Fibroblast of lung (primary cell): ENCODE results near the gene CRACR2A. TPM values are rescaled to one million over a fixed set of nuclear protein-coding genes. Genes with fewer than 3 reads are reported as not detected.

Source experiments
- DNase-seq, 2 donors: peaks; one replicate each; pipeline versions ENCODE4 v3.0.0 to v3.0.0-alpha.2; 2010; ENCODE audit warnings: low read depth in 2 of 2
- H2AFZ ChIP-seq: 2 replicates; pipeline ENCODE4 v1.5.1; 2012; ENCODE audit warnings: low read length, control low read depth, inconsistent platforms
- H3K27ac ChIP-seq: 2 replicates; pipeline ENCODE4 v1.5.1; 2011; ENCODE audit warnings: low read length, control low read depth; ENCODE audit not compliant: insufficient read depth
- H3K27me3 ChIP-seq: 2 replicates; pipeline ENCODE4 v1.5.1; 2011; ENCODE audit warnings: mild to moderate bottlenecking, low read length; ENCODE audit not compliant: control insufficient read depth, insufficient read depth
- H3K36me3 ChIP-seq: 2 replicates; pipeline ENCODE4 v1.5.1; 2011; ENCODE audit warnings: low read length; ENCODE audit not compliant: control insufficient read depth, insufficient read depth
- H3K4me1 ChIP-seq: 2 replicates; pipeline ENCODE4 v1.5.1; 2011; ENCODE audit warnings: low read length; ENCODE audit not compliant: control insufficient read depth, insufficient read depth; ENCODE audit errors: extremely low read depth
- H3K4me2 ChIP-seq: 2 replicates; pipeline ENCODE4 v1.5.1; 2011; ENCODE audit warnings: low read length, control low read depth; ENCODE audit not compliant: insufficient read depth; ENCODE audit errors: extremely low read depth
- H3K4me3 ChIP-seq, 4 experiments: fragments of 200-600 bp in 1 of 4; sonication (generic) in 1 of 4; replicated peaks in 1 of 4; 2 replicates each; pipeline ENCODE4 v1.5.1; 2011 to 2016; ENCODE audit warnings: low read length in 4 of 4, low read depth in 3 of 4, mild to moderate bottlenecking in 3 of 4, control low read depth in 2 of 4, inconsistent platforms in 1 of 4, mixed read lengths in 1 of 4; ENCODE audit not compliant: insufficient read depth in 1 of 4; ENCODE audit errors: control extremely low read depth in 1 of 4
- H3K79me2 ChIP-seq: 2 replicates; pipeline ENCODE4 v1.5.1; 2012; ENCODE audit warnings: mild to moderate bottlenecking, low read length, inconsistent platforms; ENCODE audit not compliant: control insufficient read depth, insufficient read depth
- H3K9ac ChIP-seq: 2 replicates; pipeline ENCODE4 v1.5.1; 2011; ENCODE audit warnings: mild to moderate bottlenecking, low read length, control low read depth; ENCODE audit not compliant: insufficient read depth
- H3K9me3 ChIP-seq: 2 replicates; pipeline ENCODE4 v1.5.1; 2012; ENCODE audit warnings: low read depth, low read length; ENCODE audit not compliant: control insufficient read depth, insufficient read depth
- H4K20me1 ChIP-seq: 2 replicates; pipeline ENCODE4 v1.5.1; 2011; ENCODE audit warnings: low read length; ENCODE audit not compliant: control insufficient read depth, insufficient read depth; ENCODE audit errors: extremely low read depth
- EZH2 ChIP-seq: IDR thresholded peaks from 2 replicates; pipeline ENCODE4 v1.5.1; 2012; ENCODE audit warnings: low read length, control low read depth, mild to moderate bottlenecking; ENCODE audit errors: missing control alignments
- polyA plus RNA-seq, 2 donors: library from polyadenylated mRNA; depleted of rRNA in 1 of 2; stranded (reverse) in 1 of 2; unstranded in 1 of 2; fragments of >200 nt; gene quantifications; 2 replicates each; pipeline ENCODE4 v1.2.1, GENCODE V29; 2011 to 2012; ENCODE audit warnings: missing spikeins in 1 of 2
- total RNA-seq: library from RNA; depleted of rRNA; stranded (reverse); fragments of >200 nt; gene quantifications from 2 replicates; pipeline ENCODE4 v1.2.1, GENCODE V29; 2014
- TF ChIP-seq, protein P1 (sequence below), 2 donors: IDR thresholded peaks in 1 of 2; conservative IDR thresholded peaks in 1 of 2; 1 replicate in 1 of 2; 2 replicates in 1 of 2; pipeline ENCODE4 v1.5.1; 2011 to 2012; ENCODE audit warnings: low read length in 2 of 2, control low read depth in 1 of 2, inconsistent platforms in 1 of 2, low read depth in 1 of 2, mild to moderate bottlenecking in 1 of 2

The CRACR2A gene
- total and polyA plus RNA-seq, 2 donors (not counting 1 experiment from before 2014, with no cell fraction given): 5.8 to 5.9 TPM

- Histone ChIP-seq H3K27me3 (no peaks in the 10 kb centered on the region), H3K36me3 (no peaks in the 10 kb centered on the region), H3K79me2 (no peaks in the 10 kb centered on the region), H3K27ac (no peak overlapping the region), H4K20me1 (no peaks in the 10 kb centered on the region), H3K4me1 (no peaks in the 10 kb centered on the region), H2AFZ (no peak overlapping the region), H3K4me3 (no peak overlapping the region), H3K9me3 (no peaks in the 10 kb centered on the region), H3K9ac (no peak overlapping the region), H3K4me2 (no peak overlapping the region)
- TF ChIP-seq EZH2: no peak
- TF ChIP-seq, protein P1, sequence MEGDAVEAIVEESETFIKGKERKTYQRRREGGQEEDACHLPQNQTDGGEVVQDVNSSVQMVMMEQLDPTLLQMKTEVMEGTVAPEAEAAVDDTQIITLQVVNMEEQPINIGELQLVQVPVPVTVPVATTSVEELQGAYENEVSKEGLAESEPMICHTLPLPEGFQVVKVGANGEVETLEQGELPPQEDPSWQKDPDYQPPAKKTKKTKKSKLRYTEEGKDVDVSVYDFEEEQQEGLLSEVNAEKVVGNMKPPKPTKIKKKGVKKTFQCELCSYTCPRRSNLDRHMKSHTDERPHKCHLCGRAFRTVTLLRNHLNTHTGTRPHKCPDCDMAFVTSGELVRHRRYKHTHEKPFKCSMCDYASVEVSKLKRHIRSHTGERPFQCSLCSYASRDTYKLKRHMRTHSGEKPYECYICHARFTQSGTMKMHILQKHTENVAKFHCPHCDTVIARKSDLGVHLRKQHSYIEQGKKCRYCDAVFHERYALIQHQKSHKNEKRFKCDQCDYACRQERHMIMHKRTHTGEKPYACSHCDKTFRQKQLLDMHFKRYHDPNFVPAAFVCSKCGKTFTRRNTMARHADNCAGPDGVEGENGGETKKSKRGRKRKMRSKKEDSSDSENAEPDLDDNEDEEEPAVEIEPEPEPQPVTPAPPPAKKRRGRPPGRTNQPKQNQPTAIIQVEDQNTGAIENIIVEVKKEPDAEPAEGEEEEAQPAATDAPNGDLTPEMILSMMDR (conservative IDR thresholded peaks at IDR 0.05 in 1 of 2, IDR thresholded peaks at IDR 0.05 in 1 of 2; ENCODE audit: low read depth in 1 of 2, low read length in 2 of 2): no peak
- DNase-seq: no peak
These were observed 67.1 kb downstream of the CRACR2A start for GRCh38 chr12:3685830-3686229.

- no peak for DNase-seq
- H3K4me2 ChIP-seq: no peak overlapping the region
These were observed 68.4 kb downstream of the CRACR2A start for GRCh38 chr12:3684449-3685051.

GRCh38 chr12:3683670-3684069 lies 69.2 kb downstream of the CRACR2A start:
- Histone ChIP-seq H3K36me3 (no peaks in the 10 kb centered on the region), H3K27ac (no peak overlapping the region), H3K9ac (no peak overlapping the region), H3K4me3 (no peak overlapping the region), H3K4me2 (no peak overlapping the region), H3K4me1 (no peaks in the 10 kb centered on the region), H4K20me1 (no peaks in the 10 kb centered on the region), H3K79me2 (no peaks in the 10 kb centered on the region), H3K9me3 (no peaks in the 10 kb centered on the region), H3K27me3 (no peaks in the 10 kb centered on the region), H2AFZ (no peak overlapping the region)
- TF ChIP-seq, protein P1 (conservative IDR thresholded peaks at IDR 0.05 in 1 of 2, IDR thresholded peaks at IDR 0.05 in 1 of 2; ENCODE audit: low read depth in 1 of 2, low read length in 2 of 2): no peak
- TF ChIP-seq EZH2: no peak
- DNase-seq: peak; percentile 22 to 27

More at GRCh38 chr12:3684449-3685051, 68.4 kb downstream of the CRACR2A start:
- H2AFZ ChIP-seq: no peak overlapping the region
- no peak overlapping the region for H3K4me3 ChIP-seq
- no peaks in the 10 kb centered on the region for H4K20me1 ChIP-seq
- no peak overlapping the region for H3K27ac ChIP-seq
- H3K36me3 ChIP-seq: no peaks in the 10 kb centered on the region
- no peaks in the 10 kb centered on the region for H3K79me2 ChIP-seq
- no peaks in the 10 kb centered on the region for H3K9me3 ChIP-seq
- no peaks in the 10 kb centered on the region for H3K4me1 ChIP-seq
- H3K27me3 ChIP-seq: no peaks in the 10 kb centered on the region
- TF ChIP-seq EZH2: no peak
- TF ChIP-seq, protein P1 (conservative IDR thresholded peaks at IDR 0.05 in 1 of 2, IDR thresholded peaks at IDR 0.05 in 1 of 2; ENCODE audit: low read depth in 1 of 2, low read length in 2 of 2): no peak
- no peak overlapping the region for H3K9ac ChIP-seq
